ENCODE results near the gene RHOF. TPM values are rescaled to one million over a fixed set of nuclear protein-coding genes. Genes with fewer than 3 reads are reported as not detected.

Gene RHOF
- total RNA-seq, 2 donors from 2014 or later, result 103 to 123 TPM

Other genes starting within 250 kb of the RHOF start
- 10 to 100 TPM; 64.2 to 76.4 TPM for gene KDM2B, start 212.7 kb downstream of the RHOF start, total RNA-seq
- gene ORAI1, start 167.2 kb downstream of the RHOF start, total RNA-seq, result 10 to 100 TPM; 24.0 to 31.3 TPM
- gene MORN3, start 124.0 kb downstream of the RHOF start, total RNA-seq, result 1 to 10 TPM; 1.4 to 2.5 TPM
- 10 to 100 TPM in 1 of 2 donors, 1 to 10 TPM in 1; 8.6 to 13.7 TPM for gene TMEM120B, start 80.9 kb downstream of the RHOF start, total RNA-seq
- gene SETD1B, start 10.3 kb upstream of the RHOF start, total RNA-seq, result 10 to 100 TPM; 14.7 to 23.4 TPM
- gene HPD, start 65.2 kb upstream of the RHOF start, total RNA-seq, result not detected
- gene PSMD9, start 95.1 kb upstream of the RHOF start, total RNA-seq, result 10 to 100 TPM; 39.8 to 75.1 TPM
- 10 to 100 TPM in 1 of 2 donors, 1 to 10 TPM in 1; 1.8 to 12.6 TPM for gene CFAP251, start 124.9 kb upstream of the RHOF start, total RNA-seq
- gene BCL7A, start 228.2 kb upstream of the RHOF start, total RNA-seq, result 1 to 10 TPM in 1 of 2 donors, under 1 TPM in 1; 0.82 to 1.1 TPM